MM.1S (cell line): Measurements from ENCODE around the gene CPXM2.

Experiments used
- DNase-seq: peaks from one replicate; pipeline ENCODE4 v3.0.0-alpha.2; 2015
- H2AFZ ChIP-seq: fragments of 300-600 bp; sonication (generic); 2 replicates; pipeline ENCODE4 v1.6.0; 2016; ENCODE audit warnings: antibody characterized with exemption, low read length
- H3F3A ChIP-seq: fragments of 300-600 bp; sonication (generic); 2 replicates; pipeline ENCODE4 v1.6.1; 2016; ENCODE audit warnings: mild to moderate bottlenecking, antibody characterized with exemption, low read length, moderate library complexity, mixed read lengths; ENCODE audit not compliant: insufficient read depth
- H3K27ac ChIP-seq: fragments of 300-600 bp; sonication (generic); 2 replicates; pipeline ENCODE4 v1.5.1; 2016; ENCODE audit warnings: mild to moderate bottlenecking, low read length
- H3K27me3 ChIP-seq: fragments of 300-600 bp; sonication (generic); replicated peaks from 2 replicates; pipeline ENCODE4 v1.6.0; 2016; ENCODE audit warnings: low read length; ENCODE audit not compliant: insufficient read depth
- H3K36me3 ChIP-seq: fragments of 300-600 bp; sonication (generic); replicated peaks from 2 replicates; pipeline ENCODE4 v1.6.1; 2016; ENCODE audit warnings: mild to moderate bottlenecking, low read length, mixed read lengths; ENCODE audit not compliant: insufficient read depth
- H3K4me1 ChIP-seq: fragments of 300-600 bp; sonication (generic); 2 replicates; pipeline ENCODE4 v1.6.1; 2016; ENCODE audit warnings: low read length, mixed read lengths
- H3K4me2 ChIP-seq: fragments of 300-600 bp; sonication (generic); 2 replicates; pipeline ENCODE4 v1.6.0; 2016; ENCODE audit warnings: low read depth, low read length
- H3K4me3 ChIP-seq: fragments of 300-600 bp; sonication (generic); 2 replicates; pipeline ENCODE4 v1.5.1; 2016; ENCODE audit warnings: low read length, mixed read lengths
- H3K79me2 ChIP-seq: fragments of 300-600 bp; sonication (generic); 2 replicates; pipeline ENCODE4 v1.6.1; 2016; ENCODE audit warnings: mixed run types, low read length, mixed read lengths
- H3K9ac ChIP-seq: fragments of 300-600 bp; sonication (generic); 2 replicates; pipeline ENCODE4 v1.6.1; 2016; ENCODE audit warnings: low read length, mixed read lengths
- H3K9me2 ChIP-seq: fragments of 300-600 bp; sonication (generic); replicated peaks from 2 replicates; pipeline ENCODE4 v1.6.1; 2016; ENCODE audit warnings: mild to moderate bottlenecking, low read length, mixed read lengths; ENCODE audit not compliant: insufficient read depth
- H3K9me3 ChIP-seq: fragments of 300-600 bp; sonication (generic); replicated peaks from 2 replicates; pipeline ENCODE4 v1.6.1; 2016; ENCODE audit warnings: mild to moderate bottlenecking, low read length, mixed read lengths; ENCODE audit not compliant: insufficient read depth
- H4K20me1 ChIP-seq: fragments of 300-600 bp; sonication (generic); 2 replicates; pipeline ENCODE4 v1.6.1; 2016; ENCODE audit warnings: mild to moderate bottlenecking, low read length, moderate library complexity, mixed read lengths; ENCODE audit not compliant: insufficient read depth
- CTCF ChIP-seq: fragments of 300-600 bp; sonication (generic); IDR thresholded peaks from 2 replicates; pipeline ENCODE4 v1.5.1; 2016; ENCODE audit warnings: antibody characterized with exemption, low read length, mixed read lengths
- EZH2 ChIP-seq: fragments of 300-600 bp; sonication (generic); optimal IDR thresholded peaks from 2 replicates; pipeline ENCODE3; 2017; ENCODE audit warnings: low read depth, mild to moderate bottlenecking, antibody characterized with exemption, low read length, mixed read lengths
- EZH2phosphoT487 ChIP-seq: fragments of 300-600 bp; sonication (generic); IDR thresholded peaks from 2 replicates; pipeline ENCODE4 v1.6.1; 2018; ENCODE audit warnings: antibody characterized with exemption, low read length

CPXM2 gene

GRCh38 chr10:123746942-123747341 lies 144.7 kb downstream of the CPXM2 start:
- no peak for DNase-seq
- Histone ChIP-seq H3K27ac (no peak overlapping the region), H4K20me1 (no peaks in the 10 kb centered on the region), H3K79me2 (no peaks in the 10 kb centered on the region), H3F3A (no peaks in the 10 kb centered on the region), H3K4me2 (no peak overlapping the region), H3K27me3 (peaks cover 8% of the 10 kb centered on the region; the same call in 1 of the 2 replicates), H3K36me3 (no peaks in the 10 kb centered on the region), H3K9me2 (no peaks in the 10 kb centered on the region), H3K9me3 (no peaks in the 10 kb centered on the region; the same call in 1 of the 2 replicates), H3K4me3 (no peak overlapping the region), H3K9ac (no peak overlapping the region), H2AFZ (no peak overlapping the region), H3K4me1 (no peaks in the 10 kb centered on the region)
- no peak for TF ChIP-seq CTCF
- TF ChIP-seq EZH2, result no peak
- no peak for TF ChIP-seq EZH2phosphoT487

- no peaks in the 10 kb centered on the region for H3K4me1 ChIP-seq
- H3K27me3 ChIP-seq, result peaks cover 4% of the 10 kb centered on the region; the same call in 1 of the 2 replicates
- H3K4me3 ChIP-seq, result no peak overlapping the region
- H3K4me2 ChIP-seq, result no peak overlapping the region
- no peaks in the 10 kb centered on the region for H3K9me2 ChIP-seq
- no peak for TF ChIP-seq CTCF
- no peak for TF ChIP-seq EZH2
- TF ChIP-seq EZH2phosphoT487, result no peak
- H3F3A ChIP-seq, result no peaks in the 10 kb centered on the region
- no peaks in the 10 kb centered on the region for H3K36me3 ChIP-seq
- DNase-seq, result no peak
- H3K9me3 ChIP-seq, result no peaks in the 10 kb centered on the region; the same call in 1 of the 2 replicates
- no peak overlapping the region for H3K27ac ChIP-seq
- H3K9ac ChIP-seq, result no peak overlapping the region
- no peaks in the 10 kb centered on the region for H4K20me1 ChIP-seq
- H3K79me2 ChIP-seq, result no peaks in the 10 kb centered on the region
- no peak overlapping the region for H2AFZ ChIP-seq
Observed at GRCh38 chr10:123746520-123746919, 145.1 kb downstream of the CPXM2 start.

- DNase-seq, result no peak
- no peaks in the 10 kb centered on the region; the same call in 1 of the 2 replicates for H3K9me3 ChIP-seq
- no peak overlapping the region for H3K9ac ChIP-seq
- H3K4me3 ChIP-seq, result no peak overlapping the region
- H3K4me2 ChIP-seq, result no peak overlapping the region
- H3F3A ChIP-seq, result no peaks in the 10 kb centered on the region
- H3K36me3 ChIP-seq, result no peaks in the 10 kb centered on the region
- H2AFZ ChIP-seq, result no peak overlapping the region
- H3K79me2 ChIP-seq, result no peaks in the 10 kb centered on the region
- H3K27ac ChIP-seq, result no peak overlapping the region
- no peaks in the 10 kb centered on the region for H4K20me1 ChIP-seq
- no peaks in the 10 kb centered on the region for H3K9me2 ChIP-seq
- no peak for TF ChIP-seq EZH2
- TF ChIP-seq EZH2phosphoT487, result no peak
- no peak for TF ChIP-seq CTCF
- H3K4me1 ChIP-seq, result no peaks in the 10 kb centered on the region
- H3K27me3 ChIP-seq, result no peaks in the 10 kb centered on the region; the same call in 1 of the 2 replicates
Observed at GRCh38 chr10:123746061-123746460, 145.5 kb downstream of the CPXM2 start.
